K562 (cell line): ENCODE measurements around the gene SF3B4. TPM values are rescaled to one million over a fixed set of nuclear protein-coding genes. Genes with fewer than 3 reads are reported as not detected.
A peak's percentile ranks its signal among the peaks of the same experiment; 100 is the strongest.

ENCODE experiments used
- ARHGAP35 ChIP-seq: fragments of 450-650 bp; IDR thresholded peaks from 2 replicates; pipeline ENCODE4 v1.6.1; 2018; ENCODE audit not compliant: partially characterized antibody
- ARID1B ChIP-seq: fragments of 450-650 bp; IDR thresholded peaks from 2 replicates; pipeline ENCODE4 v1.6.1; 2016; ENCODE audit warnings: antibody characterized with exemption, mild to moderate bottlenecking, inconsistent platforms
- ARID2 ChIP-seq: fragments of 450-650 bp; IDR thresholded peaks from 2 replicates; pipeline ENCODE4 v1.6.1; 2017; ENCODE audit warnings: antibody characterized with exemption, mild to moderate bottlenecking
- BRD9 ChIP-seq: fragments of 450-650 bp; IDR thresholded peaks from 2 replicates; pipeline ENCODE4 v1.6.1; 2018; ENCODE audit warnings: low read depth; ENCODE audit not compliant: partially characterized antibody
- CTBP1 ChIP-seq: fragments of 450-650 bp; IDR thresholded peaks from 2 replicates; pipeline ENCODE4 v1.6.1; 2016; ENCODE audit warnings: borderline replicate concordance
- E2F5 ChIP-seq: sonication (generic); formaldehyde crosslinking; IDR thresholded peaks from 2 replicates; pipeline ENCODE4 v1.8.0; 2022; ENCODE audit warnings: mild to moderate bottlenecking, missing genetic modification reagents
- HMG20A ChIP-seq: fragments of 450-650 bp; formaldehyde crosslinking; conservative IDR thresholded peaks from 2 replicates; pipeline ENCODE4 v1.4.0; 2020; ENCODE audit warnings: mild to moderate bottlenecking, mixed read lengths
- HNRNPLL ChIP-seq: fragments of 200-400 bp; formaldehyde crosslinking; IDR thresholded peaks from 2 replicates; pipeline ENCODE4 v1.6.1; 2017; ENCODE audit warnings: low read length, low read depth, mild to moderate bottlenecking; ENCODE audit not compliant: poor library complexity, severe bottlenecking
- KAT7 ChIP-seq: sonication (generic); formaldehyde crosslinking; IDR thresholded peaks from 2 replicates; pipeline ENCODE4 v1.8.0; 2022; ENCODE audit warnings: missing genetic modification reagents, mild to moderate bottlenecking, borderline replicate concordance
- KLF13 ChIP-seq: fragments of 450-650 bp; IDR thresholded peaks from 2 replicates; pipeline ENCODE4 v1.6.1; 2016; ENCODE audit warnings: missing genetic modification characterization, low read depth, mild to moderate bottlenecking, missing compliant biosample characterization, moderate library complexity, borderline replicate concordance
- NR2F6 ChIP-seq: fragments of 450-650 bp; formaldehyde crosslinking; IDR thresholded peaks from 2 replicates; pipeline ENCODE4 v1.4.0; 2020; ENCODE audit warnings: mild to moderate bottlenecking
- POLR2A ChIP-seq: fragments of 450-650 bp; conservative IDR thresholded peaks from 2 replicates; pipeline ENCODE4 v1.6.1; 2016
- RNF2 ChIP-seq: sonication (generic); IDR thresholded peaks from 2 replicates; pipeline ENCODE4 v1.6.1; 2016
- ZBTB49 ChIP-seq: sonication (generic); formaldehyde crosslinking; IDR thresholded peaks from 2 replicates; pipeline ENCODE4 v1.8.0; 2022; ENCODE audit warnings: missing genetic modification reagents, mild to moderate bottlenecking, borderline replicate concordance
- ZFP30 ChIP-seq: fragments of 250-450 bp; sonication (Bioruptor Pico); IDR thresholded peaks from 2 replicates; pipeline ENCODE4 v1.8.0; 2022; ENCODE audit warnings: moderate library complexity, mild to moderate bottlenecking, inconsistent platforms, borderline replicate concordance
- ZNF316 ChIP-seq: fragments of 450-650 bp; IDR thresholded peaks from 2 replicates; pipeline ENCODE4 v1.6.1; 2016
- polyA plus RNA-seq, 8 experiments: library from polyadenylated mRNA; depleted of rRNA in 4 of 8; stranded (reverse) in 5 of 8; unstranded in 3 of 8; fragments of >200 nt; fragmentation: Nextera tagmentation in 2 of 8; fragmentation: Illumina TruSeq in 1 of 8; extraction: Ambion mirVana in 2 of 8; extraction: Trizol in 1 of 8; gene quantifications; 2 replicates each; pipeline versions ENCODE4 v1.2.1 to v1.2.3, GENCODE V29; 2011 to 2014; ENCODE audit warnings: inconsistent platforms in 1 of 8, missing spikeins in 1 of 8
- total RNA-seq, 7 experiments: library from RNA; depleted of rRNA in 6 of 7; stranded (reverse); fragments of >200 nt in 6 of 7; fragmentation: Illumina TruSeq in 2 of 7; extraction: Trizol in 2 of 7; gene quantifications; 2 replicates each; pipeline versions ENCODE4 v1.2.1 to v1.2.3, GENCODE V29; 2011 to 2021; ENCODE audit warnings: low replicate concordance in 1 of 7
- TF ChIP-seq, protein P1 (sequence below): sonication (generic); formaldehyde crosslinking; IDR thresholded peaks from 2 replicates; pipeline ENCODE4 v1.8.0; 2022; ENCODE audit warnings: mild to moderate bottlenecking, missing genetic modification reagents
- TF ChIP-seq, protein P2 (sequence below): fragments of 450-650 bp; IDR thresholded peaks from 2 replicates; pipeline ENCODE4 v1.6.1; 2017; ENCODE audit warnings: antibody characterized with exemption

Gene SF3B4
- total and polyA plus RNA-seq, 9 of the 15 experiments (the other 6 are each of a cell fraction or from before 2014, with no cell fraction given): 3.0 to 88.0 (median 26.1) TPM

GRCh38 chr1:149927563-149928400, at the start of gene SF3B4 (continued):
- TF ChIP-seq, protein P1, sequence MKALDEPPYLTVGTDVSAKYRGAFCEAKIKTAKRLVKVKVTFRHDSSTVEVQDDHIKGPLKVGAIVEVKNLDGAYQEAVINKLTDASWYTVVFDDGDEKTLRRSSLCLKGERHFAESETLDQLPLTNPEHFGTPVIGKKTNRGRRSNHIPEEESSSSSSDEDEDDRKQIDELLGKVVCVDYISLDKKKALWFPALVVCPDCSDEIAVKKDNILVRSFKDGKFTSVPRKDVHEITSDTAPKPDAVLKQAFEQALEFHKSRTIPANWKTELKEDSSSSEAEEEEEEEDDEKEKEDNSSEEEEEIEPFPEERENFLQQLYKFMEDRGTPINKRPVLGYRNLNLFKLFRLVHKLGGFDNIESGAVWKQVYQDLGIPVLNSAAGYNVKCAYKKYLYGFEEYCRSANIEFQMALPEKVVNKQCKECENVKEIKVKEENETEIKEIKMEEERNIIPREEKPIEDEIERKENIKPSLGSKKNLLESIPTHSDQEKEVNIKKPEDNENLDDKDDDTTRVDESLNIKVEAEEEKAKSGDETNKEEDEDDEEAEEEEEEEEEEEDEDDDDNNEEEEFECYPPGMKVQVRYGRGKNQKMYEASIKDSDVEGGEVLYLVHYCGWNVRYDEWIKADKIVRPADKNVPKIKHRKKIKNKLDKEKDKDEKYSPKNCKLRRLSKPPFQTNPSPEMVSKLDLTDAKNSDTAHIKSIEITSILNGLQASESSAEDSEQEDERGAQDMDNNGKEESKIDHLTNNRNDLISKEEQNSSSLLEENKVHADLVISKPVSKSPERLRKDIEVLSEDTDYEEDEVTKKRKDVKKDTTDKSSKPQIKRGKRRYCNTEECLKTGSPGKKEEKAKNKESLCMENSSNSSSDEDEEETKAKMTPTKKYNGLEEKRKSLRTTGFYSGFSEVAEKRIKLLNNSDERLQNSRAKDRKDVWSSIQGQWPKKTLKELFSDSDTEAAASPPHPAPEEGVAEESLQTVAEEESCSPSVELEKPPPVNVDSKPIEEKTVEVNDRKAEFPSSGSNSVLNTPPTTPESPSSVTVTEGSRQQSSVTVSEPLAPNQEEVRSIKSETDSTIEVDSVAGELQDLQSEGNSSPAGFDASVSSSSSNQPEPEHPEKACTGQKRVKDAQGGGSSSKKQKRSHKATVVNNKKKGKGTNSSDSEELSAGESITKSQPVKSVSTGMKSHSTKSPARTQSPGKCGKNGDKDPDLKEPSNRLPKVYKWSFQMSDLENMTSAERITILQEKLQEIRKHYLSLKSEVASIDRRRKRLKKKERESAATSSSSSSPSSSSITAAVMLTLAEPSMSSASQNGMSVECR (CRISPR knock-in tag): no peak
- TF ChIP-seq ARHGAP35 (no peak), CTBP1 (0 out of 2 replicates have a peak, but pooled peaks have one; percentile 6), ZFP30 (CRISPR knock-in tag) (no peak), KLF13 (peak; percentile 56; the same call in 1 of the 2 replicates), HNRNPLL (peak; percentile 35), ARID2 (no peak), ARID1B (no peak; the same call in 1 of the 2 replicates), BRD9 (no peak), POLR2A (peak; percentile 95), ZBTB49 (CRISPR knock-in tag) (no peak), E2F5 (CRISPR knock-in tag) (no peak), HMG20A (CRISPR knock-in tag) (no peak), NR2F6 (CRISPR knock-in tag) (no peak), KAT7 (CRISPR knock-in tag) (peak; percentile 77; the same call in 1 of the 2 replicates), ZNF316 (no peak), RNF2 (0 out of 2 replicates have a peak, but pooled peaks have one; percentile 23)
- TF ChIP-seq, protein P2, sequence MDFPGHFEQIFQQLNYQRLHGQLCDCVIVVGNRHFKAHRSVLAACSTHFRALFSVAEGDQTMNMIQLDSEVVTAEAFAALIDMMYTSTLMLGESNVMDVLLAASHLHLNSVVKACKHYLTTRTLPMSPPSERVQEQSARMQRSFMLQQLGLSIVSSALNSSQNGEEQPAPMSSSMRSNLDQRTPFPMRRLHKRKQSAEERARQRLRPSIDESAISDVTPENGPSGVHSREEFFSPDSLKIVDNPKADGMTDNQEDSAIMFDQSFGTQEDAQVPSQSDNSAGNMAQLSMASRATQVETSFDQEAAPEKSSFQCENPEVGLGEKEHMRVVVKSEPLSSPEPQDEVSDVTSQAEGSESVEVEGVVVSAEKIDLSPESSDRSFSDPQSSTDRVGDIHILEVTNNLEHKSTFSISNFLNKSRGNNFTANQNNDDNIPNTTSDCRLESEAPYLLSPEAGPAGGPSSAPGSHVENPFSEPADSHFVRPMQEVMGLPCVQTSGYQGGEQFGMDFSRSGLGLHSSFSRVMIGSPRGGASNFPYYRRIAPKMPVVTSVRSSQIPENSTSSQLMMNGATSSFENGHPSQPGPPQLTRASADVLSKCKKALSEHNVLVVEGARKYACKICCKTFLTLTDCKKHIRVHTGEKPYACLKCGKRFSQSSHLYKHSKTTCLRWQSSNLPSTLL: no peak
